ENCODE measurements around the gene KRT5.

- TF ChIP-seq HDAC1 (CRISPR knock-in tag; IDR thresholded peaks at IDR 0.05) (no peak), CTCF (CRISPR knock-in tag; IDR thresholded peaks at IDR 0.05) (no peak), POLR2A (IDR thresholded peaks at IDR 0.05; ENCODE audit: insufficient read depth in 1 of 2, low read depth in 2 of 2, low read length in 2 of 2) (no peak)
Measured at GRCh38 chr12:52526511-52526951, 6.3 kb upstream of the KRT5 start.
